ENCODE results near the gene MAP3K8. TPM values are rescaled to one million over a fixed set of nuclear protein-coding genes. Genes with fewer than 3 reads are reported as not detected.
A peak's percentile ranks its signal among the peaks of the same experiment; 100 is the strongest.
"Not testable (repeated sequence)": the region's sequence is repeated elsewhere in the genome, so short reads cannot be mapped to it uniquely, and the experiment has no call there.

Gene MAP3K8
- total RNA-seq, 6 donors from 2014 or later, result 32.5 to 71.2 (median 42.8) TPM

DNA sequence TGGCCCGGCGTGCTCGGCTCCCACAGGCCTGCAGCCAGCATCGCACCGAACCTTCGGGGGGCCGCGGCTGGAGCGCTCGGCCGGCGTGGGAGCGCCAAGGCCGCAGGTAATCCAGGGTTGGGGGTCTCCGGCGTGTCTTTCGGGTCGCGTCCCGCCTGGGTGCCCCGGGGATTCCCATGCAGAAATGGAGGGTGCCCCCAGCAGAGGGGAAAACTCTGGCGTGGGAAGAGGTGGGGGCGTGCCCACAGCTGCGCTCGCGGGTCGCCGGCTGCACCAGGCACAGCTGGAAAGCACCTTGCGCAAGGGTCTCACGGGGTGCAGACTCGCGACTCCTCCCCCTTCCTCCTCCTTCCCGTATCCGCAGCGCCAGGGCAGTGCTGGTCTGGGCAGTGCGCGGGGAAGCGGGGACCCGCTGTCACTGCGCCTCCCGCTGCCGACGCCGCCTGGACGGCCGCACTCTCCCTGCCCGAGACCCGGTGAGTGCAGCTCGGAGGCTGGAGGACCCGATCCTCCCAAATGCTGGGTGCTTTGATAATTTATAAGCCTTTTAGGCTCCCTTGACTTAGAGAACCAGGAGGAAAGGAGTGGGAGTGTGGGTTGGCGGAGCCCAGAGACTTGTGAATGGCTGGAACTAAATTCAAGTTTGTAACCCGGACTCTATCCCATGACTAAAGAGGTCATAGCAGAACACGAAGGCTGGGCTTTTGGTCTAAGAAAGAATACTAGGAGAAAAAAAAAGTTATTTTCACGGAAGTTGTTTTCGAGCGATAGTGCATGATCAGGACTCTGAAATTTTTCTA, 489 bp downstream of the MAP3K8 start:
- Histone ChIP-seq H3K4me3 (peak overlapping the region; percentile 73 to 96 (median 80)), H3K36me3 (peaks cover 2 to 26% (median 5%) of the 10 kb centered on the region in 4 donors), H3K9me3 (peaks cover 0 to 6% (median 0%) of the 10 kb centered on the region in 4 donors), H3K4me1 (peaks cover 34 to 69% (median 58%) of the 10 kb centered on the region in 4 donors), H3K27ac (peak overlapping the region; percentile 97 to 100 (median 98)), H3K27me3 (no peaks in the 10 kb centered on the region)
- ATAC-seq (ENCODE audit: low FRiP score in 2 of 2) (peak; percentile 88 to 90), DNase-seq (peak; percentile 93 to 98)
- WGBS, 2 donors, result 0% methylated on average over 42 to 44 of the region's 56 CpGs
- TF ChIP-seq POLR2AphosphoS5 (IDR thresholded peaks at IDR 0.05) (peak; percentile 100), POLR2A (IDR thresholded peaks at IDR 0.05) (peak; percentile 79 to 99 (median 95)), EP300 (IDR thresholded peaks at IDR 0.05) (peak in 2 of 4 donors; percentile 64 to 98)
- TF ChIP-seq, protein P1, sequence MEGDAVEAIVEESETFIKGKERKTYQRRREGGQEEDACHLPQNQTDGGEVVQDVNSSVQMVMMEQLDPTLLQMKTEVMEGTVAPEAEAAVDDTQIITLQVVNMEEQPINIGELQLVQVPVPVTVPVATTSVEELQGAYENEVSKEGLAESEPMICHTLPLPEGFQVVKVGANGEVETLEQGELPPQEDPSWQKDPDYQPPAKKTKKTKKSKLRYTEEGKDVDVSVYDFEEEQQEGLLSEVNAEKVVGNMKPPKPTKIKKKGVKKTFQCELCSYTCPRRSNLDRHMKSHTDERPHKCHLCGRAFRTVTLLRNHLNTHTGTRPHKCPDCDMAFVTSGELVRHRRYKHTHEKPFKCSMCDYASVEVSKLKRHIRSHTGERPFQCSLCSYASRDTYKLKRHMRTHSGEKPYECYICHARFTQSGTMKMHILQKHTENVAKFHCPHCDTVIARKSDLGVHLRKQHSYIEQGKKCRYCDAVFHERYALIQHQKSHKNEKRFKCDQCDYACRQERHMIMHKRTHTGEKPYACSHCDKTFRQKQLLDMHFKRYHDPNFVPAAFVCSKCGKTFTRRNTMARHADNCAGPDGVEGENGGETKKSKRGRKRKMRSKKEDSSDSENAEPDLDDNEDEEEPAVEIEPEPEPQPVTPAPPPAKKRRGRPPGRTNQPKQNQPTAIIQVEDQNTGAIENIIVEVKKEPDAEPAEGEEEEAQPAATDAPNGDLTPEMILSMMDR (IDR thresholded peaks at IDR 0.05), result peak in 2 of 6 experiments; percentile 20 to 31

DNA sequence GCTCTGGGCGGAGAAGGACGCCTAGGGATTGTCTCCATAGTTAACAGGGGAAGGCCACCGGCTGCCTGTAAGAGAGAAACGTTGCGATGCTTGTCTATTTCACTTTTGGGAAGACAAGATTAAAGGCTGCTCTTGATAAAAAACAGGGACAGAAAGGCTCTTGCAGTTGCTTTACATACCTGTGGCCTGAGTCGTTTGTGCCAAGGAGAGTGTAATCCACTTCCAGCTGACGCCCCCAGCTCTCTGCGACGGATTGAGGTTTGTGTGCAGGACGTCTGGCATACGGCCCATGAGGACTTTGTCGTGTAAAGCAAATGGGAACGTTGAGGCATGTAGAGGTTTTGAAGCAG, 1.1 kb downstream of the MAP3K8 start:
- H3K27me3 ChIP-seq, result no peaks in the 10 kb centered on the region
- no peak for ATAC-seq (ENCODE audit: low FRiP score in 2 of 2)
- peaks cover 0 to 6% (median 0%) of the 10 kb centered on the region in 4 donors for H3K9me3 ChIP-seq
- peak in 1 of 2 donors; percentile 58 for DNase-seq
- TF ChIP-seq, protein P1 (IDR thresholded peaks at IDR 0.05), result no peak
- TF ChIP-seq POLR2AphosphoS5 (IDR thresholded peaks at IDR 0.05), result peak in 1 of 2 donors; percentile 26
- H3K4me1 ChIP-seq, result peaks cover 40 to 75% (median 63%) of the 10 kb centered on the region in 4 donors
- 0% methylated on average over 13 of the region's 13 CpGs for WGBS, 2 donors
- peak overlapping the region; percentile 97 to 100 (median 98) for H3K27ac ChIP-seq
- H3K4me3 ChIP-seq, result peak overlapping the region; percentile 73 to 96 (median 80)
- H3K36me3 ChIP-seq, result peaks cover 2 to 31% (median 11%) of the 10 kb centered on the region in 4 donors

DNA sequence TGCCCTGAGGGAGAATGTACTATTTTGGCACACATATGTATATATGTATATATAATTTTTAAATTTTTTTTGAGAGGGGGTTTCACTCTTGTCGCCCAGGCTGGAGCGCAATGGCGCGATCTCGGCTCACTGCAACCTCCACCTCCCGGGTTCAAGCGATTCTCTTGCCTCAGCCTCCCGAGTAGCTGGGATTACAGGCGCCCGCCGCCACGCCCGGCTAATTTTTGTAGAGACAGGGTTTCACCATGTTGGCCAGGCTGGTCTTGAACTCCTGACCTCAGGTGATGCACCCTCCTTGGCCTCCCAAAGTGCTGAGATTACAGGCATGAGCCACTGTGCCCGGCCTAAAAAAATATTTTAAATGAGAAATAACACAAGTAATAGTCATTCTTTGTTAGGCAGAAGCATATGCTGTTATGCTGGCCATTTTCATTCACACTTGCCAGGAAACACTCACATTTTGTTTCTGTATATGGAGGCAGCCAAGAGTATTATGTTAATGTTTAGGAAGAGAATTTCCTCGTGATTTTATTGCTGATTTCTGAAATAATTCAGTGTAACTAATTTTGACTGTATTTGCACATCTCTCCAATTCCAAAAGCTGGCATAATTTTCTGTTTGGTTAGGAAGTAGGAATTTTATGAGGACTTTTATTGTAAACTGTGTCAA, 1.6 kb downstream of the MAP3K8 start:
- H3K9me3 ChIP-seq; H3K27me3 ChIP-seq; ATAC-seq (ENCODE audit: low FRiP score in 2 of 2): not testable (repeated sequence)
- peaks cover 2 to 37% (median 13%) of the 10 kb centered on the region in 4 donors for H3K36me3 ChIP-seq
- H3K4me3 ChIP-seq, result peak overlapping the region; percentile 73 to 96 (median 80)
- 52 to 58% methylated on average over 15 of the region's 15 CpGs for WGBS, 2 donors
- peak in 1 of 2 donors; percentile 61 for DNase-seq
- H3K27ac ChIP-seq, result peak overlapping the region; percentile 97 to 100 (median 98)
- peaks cover 40 to 79% (median 65%) of the 10 kb centered on the region in 4 donors for H3K4me1 ChIP-seq

DNA sequence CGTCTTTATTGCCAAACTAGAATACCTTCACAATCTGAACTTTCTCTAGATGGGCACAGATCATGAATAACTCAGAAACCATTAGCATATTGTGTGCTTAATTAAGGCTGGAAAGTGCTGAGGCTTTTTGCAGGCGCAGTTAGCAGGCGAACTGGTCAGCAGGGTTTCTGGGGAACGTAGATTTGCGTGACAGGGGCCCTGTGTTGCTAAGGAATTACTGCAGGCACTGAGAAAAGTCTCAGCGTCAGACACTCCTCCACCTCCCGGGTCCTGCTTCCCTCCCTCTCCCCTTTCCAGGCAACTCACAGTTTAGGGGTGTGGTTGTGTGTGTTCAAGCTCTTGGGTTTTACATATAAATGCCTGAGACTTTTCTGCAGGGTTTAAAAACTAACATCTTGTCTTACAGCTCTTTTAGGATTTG, 2.2 kb downstream of the MAP3K8 start:
- peaks cover 40 to 78% (median 65%) of the 10 kb centered on the region in 4 donors for H3K4me1 ChIP-seq
- 2 to 6% methylated on average over 6 to 7 of the region's 7 CpGs for WGBS, 2 donors
- peaks cover 0 to 6% (median 0%) of the 10 kb centered on the region in 4 donors for H3K9me3 ChIP-seq
- H3K27ac ChIP-seq, result peak overlapping the region; percentile 97 to 100 (median 98)
- peak overlapping the region; percentile 36 to 96 (median 78) for H3K4me3 ChIP-seq
- peaks cover 2 to 43% (median 15%) of the 10 kb centered on the region in 4 donors for H3K36me3 ChIP-seq
- H3K27me3 ChIP-seq, result no peaks in the 10 kb centered on the region
- DNase-seq (peak in 1 of 2 donors; percentile 81), ATAC-seq (ENCODE audit: low FRiP score in 2 of 2) (no peak)
- TF ChIP-seq POLR2AphosphoS5 (IDR thresholded peaks at IDR 0.05) (peak; percentile 56 to 64), POLR2A (IDR thresholded peaks at IDR 0.05) (peak in 2 of 4 donors; percentile 36 to 62), EP300 (IDR thresholded peaks at IDR 0.05) (no peak)

DNA sequence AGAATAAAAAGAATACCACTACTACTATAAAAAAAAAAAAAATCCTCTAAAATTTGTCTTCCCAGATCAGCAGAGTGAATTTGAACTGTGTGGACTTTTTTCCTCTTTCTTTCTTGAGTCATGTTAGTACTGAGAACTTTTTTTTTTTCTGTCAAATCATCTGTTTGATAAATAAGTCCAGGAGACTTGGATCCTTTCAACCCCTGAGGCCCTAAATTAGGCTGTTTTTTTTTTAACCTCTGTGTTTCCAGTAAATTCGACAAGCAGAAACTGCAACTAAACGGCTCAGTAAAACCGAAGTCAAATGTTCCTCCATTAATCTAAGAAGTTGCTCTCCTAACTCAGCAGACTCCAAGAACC, 2.7 kb downstream of the MAP3K8 start:
- H3K4me3 ChIP-seq, result peak overlapping the region; percentile 22 to 96 (median 78)
- H3K4me1 ChIP-seq, result peaks cover 42 to 77% (median 65%) of the 10 kb centered on the region in 4 donors
- peak overlapping the region; percentile 97 to 100 (median 98) for H3K27ac ChIP-seq
- no peaks in the 10 kb centered on the region for H3K27me3 ChIP-seq
- DNase-seq (no peak), ATAC-seq (ENCODE audit: low FRiP score in 2 of 2) (no peak)
- 0 to 2% methylated on average over 3 of the region's 3 CpGs for WGBS, 2 donors
- H3K9me3 ChIP-seq, result peaks cover 0 to 6% (median 0%) of the 10 kb centered on the region in 4 donors
- TF ChIP-seq POLR2A (IDR thresholded peaks at IDR 0.05) (no peak), POLR2AphosphoS5 (IDR thresholded peaks at IDR 0.05) (no peak), EP300 (IDR thresholded peaks at IDR 0.05) (no peak)
- TF ChIP-seq, protein P1 (IDR thresholded peaks at IDR 0.05), result no peak
- H3K36me3 ChIP-seq, result peaks cover 2 to 47% (median 17%) of the 10 kb centered on the region in 4 donors

Measured in upper lobe of left lung (tissue), 6 donors.